Measurements from ENCODE around the gene AIMP1. TPM values are rescaled to one million over a fixed set of nuclear protein-coding genes. Genes with fewer than 3 reads are reported as not detected.

The AIMP1 gene
- total and polyA plus RNA-seq, 10 of the 15 experiments (the other 5 are each of a cell fraction or from before 2014, with no cell fraction given): 18.6 to 131 (median 56.5) TPM

DNA sequence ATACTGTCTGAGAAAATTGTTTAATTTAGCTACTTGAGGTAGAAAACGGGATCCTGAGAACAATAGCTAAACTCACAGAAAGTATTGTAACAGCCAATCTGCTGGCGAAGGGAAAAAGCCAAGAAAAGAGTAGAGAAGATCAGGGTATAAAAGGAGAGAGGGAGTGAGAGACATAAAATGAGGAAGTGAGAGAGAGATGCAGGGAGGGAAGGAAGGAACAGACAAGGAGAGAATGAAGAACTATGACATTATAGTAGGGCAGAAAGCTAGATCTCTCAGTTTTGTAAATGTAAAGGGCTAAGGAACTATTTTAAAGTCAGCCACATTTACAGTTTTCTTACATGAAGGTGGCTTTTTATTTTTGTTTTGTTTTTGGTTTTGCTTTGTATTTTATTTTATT is 53.9 kb downstream of the AIMP1 start:
- SMC1A ChIA-PET (ENCODE audit: uncharacterized antibody, unreplicated experiment): interaction anchor here (1.0 to 2.2 kb wide), 6 partner anchors 15 to 529 kb away, joined by 3 to 12 read pairs (median 4); no protein-coding TSS in a partner anchor
- no peak for FAIRE-seq

More for the DNA sequence above, 53.9 kb downstream of the AIMP1 start:
- WGBS (ENCODE audit: insufficient coverage, insufficient replicate concordance, low lambda C conversion rate, missing lambda C conversion rate): 20% methylated on average over 2 of the region's 2 CpGs
- no TSS peak for BruUV-seq (replicated peaks)
- Histone ChIP-seq H3K36me3 (ENCODE audit: control insufficient read depth in 2 of 2, insufficient read depth in 2 of 2, low read length in 1 of 2) (no peaks in the 10 kb centered on the region), H4K20me1 (ENCODE audit: control insufficient read depth, insufficient read depth) (no peaks in the 10 kb centered on the region), H3K4me1 (ENCODE audit: control insufficient read depth, insufficient read depth, low read length) (no peaks in the 10 kb centered on the region), H3K9ac (ENCODE audit: control insufficient read depth, insufficient read depth, low read length) (no peak overlapping the region), H3K9me3 (replicated peaks; ENCODE audit: control insufficient read depth, insufficient read depth, low read length) (no peaks in the 10 kb centered on the region), H3K27me3 (replicated peaks in 1 of 2; ENCODE audit: control insufficient read depth in 2 of 2, insufficient read depth in 2 of 2, low read length in 1 of 2) (no peaks in the 10 kb centered on the region), H3K27ac (ENCODE audit: control insufficient read depth, insufficient read depth) (no peak overlapping the region), H3K79me2 (ENCODE audit: control insufficient read depth, insufficient read depth, low read length) (no peaks in the 10 kb centered on the region), H3K4me3 (no peak overlapping the region), H2AFZ (ENCODE audit: control insufficient read depth, low read depth, low read length) (no peak overlapping the region), H3K4me2 (ENCODE audit: control insufficient read depth, insufficient read depth) (no peak overlapping the region)
- POLR2A ChIA-PET: no interaction called here
- intact Hi-C loops (cut with micrococcal nuclease; ENCODE audit: unreplicated experiment): no loop called here
- CTCF ChIA-PET: interaction anchor here (0.6 to 3.5 kb wide), 18 partner anchors 10 to 812 kb away, joined by 3 to 33 read pairs (median 3); no protein-coding TSS in a partner anchor
- TF ChIP-seq BCL11A (IDR thresholded peaks at IDR 0.05; ENCODE audit: low read depth, low read length): no peak
- TF ChIP-seq, protein P1, sequence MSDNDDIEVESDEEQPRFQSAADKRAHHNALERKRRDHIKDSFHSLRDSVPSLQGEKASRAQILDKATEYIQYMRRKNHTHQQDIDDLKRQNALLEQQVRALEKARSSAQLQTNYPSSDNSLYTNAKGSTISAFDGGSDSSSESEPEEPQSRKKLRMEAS (IDR thresholded peaks at IDR 0.05; ENCODE audit: low read depth, low read length): no peak
- peak; percentile 44; the same call in 1 of the 2 replicates for TF ChIP-seq SPI1 (IDR thresholded peaks at IDR 0.05; ENCODE audit: borderline replicate concordance, insufficient read depth, low read depth, low read length)
- no peak for TF ChIP-seq REST (IDR thresholded peaks at IDR 0.05; ENCODE audit: low read depth, low read length)
- TF ChIP-seq RAD51 (IDR thresholded peaks at IDR 0.05): no peak
- no peak for TF ChIP-seq TCF12 (IDR thresholded peaks at IDR 0.05; ENCODE audit: low read depth, low read length)
- TF ChIP-seq CREM (IDR thresholded peaks at IDR 0.05; ENCODE audit: low read depth): no peak
- in situ Hi-C loops (cut with MboI): no loop called here
- DNase-seq (ENCODE audit: low read depth, low spot score): no peak
- 0 out of 3 replicates have a peak, but pooled peaks have one; percentile 39 for ATAC-seq
- RAD21 ChIA-PET (ENCODE audit: unreplicated experiment): interaction anchor here (0.8 to 1.9 kb wide), 2 partner anchors 104 to 813 kb away, joined by 4 read pairs; no protein-coding TSS in a partner anchor
